ENCODE measurements around the gene NEDD1.

The NEDD1 gene

GRCh38 chr12:96897421-96897820 lies 9.6 kb upstream of the NEDD1 start:
- no peak overlapping the region for H3K4me3 ChIP-seq (ENCODE audit: low read depth, low read length)

GRCh38 chr12:96901175-96901574 lies 5.9 kb upstream of the NEDD1 start:
- no peak overlapping the region for H3K4me3 ChIP-seq (ENCODE audit: low read depth, low read length)

GRCh38 chr12:96902076-96902475 lies 5.0 kb upstream of the NEDD1 start:
- H3K4me3 ChIP-seq (ENCODE audit: low read depth, low read length): no peak overlapping the region

GRCh38 chr12:96906498-96906848 lies 584 bp upstream of the NEDD1 start:
- peak overlapping the region; percentile 89 for H3K4me3 ChIP-seq (ENCODE audit: low read depth, low read length)

GRCh38 chr12:96907671-96908422 lies 790 bp downstream of the NEDD1 start:
- H3K4me3 ChIP-seq (ENCODE audit: low read depth, low read length): peak overlapping the region; percentile 89

- peak overlapping the region; percentile 89 for H3K4me3 ChIP-seq (ENCODE audit: low read depth, low read length)
Measured at GRCh38 chr12:96908423-96908675, 1.3 kb downstream of the NEDD1 start.

- H3K4me3 ChIP-seq (ENCODE audit: low read depth, low read length): no peak overlapping the region
Measured at GRCh38 chr12:96912261-96912660, 5.2 kb downstream of the NEDD1 start.

- no peak overlapping the region for H3K4me3 ChIP-seq (ENCODE audit: low read depth, low read length)
Measured at GRCh38 chr12:96912943-96913342, 5.9 kb downstream of the NEDD1 start.

GRCh38 chr12:96919510-96920210 lies 12.6 kb downstream of the NEDD1 start:
- H3K4me3 ChIP-seq (ENCODE audit: low read depth, low read length): no peak overlapping the region

- no peak overlapping the region for H3K4me3 ChIP-seq (ENCODE audit: low read depth, low read length)
Measured at GRCh38 chr12:96948782-96949181, 41.7 kb downstream of the NEDD1 start.

- no peak overlapping the region for H3K4me3 ChIP-seq (ENCODE audit: low read depth, low read length)
Measured at GRCh38 chr12:96979532-96979931, 72.5 kb downstream of the NEDD1 start.

GRCh38 chr12:96980991-96981414 lies 73.9 kb downstream of the NEDD1 start:
- H3K4me3 ChIP-seq (ENCODE audit: low read depth, low read length): no peak overlapping the region

- no peak overlapping the region for H3K4me3 ChIP-seq (ENCODE audit: low read depth, low read length)
Measured at GRCh38 chr12:96981911-96982310, 74.9 kb downstream of the NEDD1 start.

- H3K4me3 ChIP-seq (ENCODE audit: low read depth, low read length): no peak overlapping the region
Measured at GRCh38 chr12:96982671-96983070, 75.6 kb downstream of the NEDD1 start.

GRCh38 chr12:96985515-96986362 lies 78.7 kb downstream of the NEDD1 start:
- peak overlapping the region; percentile 42 for H3K4me3 ChIP-seq (ENCODE audit: low read depth, low read length)

- H3K4me3 ChIP-seq (ENCODE audit: low read depth, low read length): no peak overlapping the region
Measured at GRCh38 chr12:96986883-96987523, 79.9 kb downstream of the NEDD1 start.

GRCh38 chr12:96988919-96989318 lies 81.9 kb downstream of the NEDD1 start:
- no peak overlapping the region for H3K4me3 ChIP-seq (ENCODE audit: low read depth, low read length)

- no peak overlapping the region for H3K4me3 ChIP-seq (ENCODE audit: low read depth, low read length)
Measured at GRCh38 chr12:96989916-96990315, 82.9 kb downstream of the NEDD1 start.

GRCh38 chr12:96994900-96995299 lies 87.8 kb downstream of the NEDD1 start:
- H3K4me3 ChIP-seq (ENCODE audit: low read depth, low read length): no peak overlapping the region

- no peak overlapping the region for H3K4me3 ChIP-seq (ENCODE audit: low read depth, low read length)
Measured at GRCh38 chr12:96995861-96996260, 88.8 kb downstream of the NEDD1 start.

- H3K4me3 ChIP-seq (ENCODE audit: low read depth, low read length): no peak overlapping the region
Measured at GRCh38 chr12:96997797-96998484, 90.9 kb downstream of the NEDD1 start.

All from iPS-11a (cell line).